H1 (cell line): ENCODE data around the gene NFAT5. TPM values are rescaled to one million over a fixed set of nuclear protein-coding genes. Genes with fewer than 3 reads are reported as not detected.

Experiments used
- CTCF ChIA-PET: fragments of 300-600 bp; sonication (Branson Sonifier 250); formaldehyde crosslinking; loops from one replicate; lab custom pipeline; 2021; ENCODE audit not compliant: partially characterized antibody; lab: Charles Lee
- POLR2A ChIA-PET: fragments of 300-600 bp; sonication (Branson Sonifier 250); formaldehyde crosslinking; loops from one replicate; lab custom pipeline; 2021; ENCODE audit warnings: inconsistent platforms; ENCODE audit not compliant: partially characterized antibody; lab: Charles Lee
- DNase-seq, 2 experiments: peaks; one replicate each; pipeline versions ENCODE4 v3.0.0 to v3.0.0-alpha.2; 2010 to 2022; ENCODE audit warnings: low spot score in 2 of 2, low read depth in 1 of 2, mixed read lengths in 1 of 2
- FAIRE-seq: peaks from 2 replicates; lab custom pipeline; 2011; peaks lifted over from hg19 to GRCh38; lab: Jason Lieb, UNC
- H2AFZ ChIP-seq: 2 replicates; pipeline ENCODE4 v1.8.1; 2012; ENCODE audit warnings: low read length, inconsistent platforms
- H2AK5ac ChIP-seq: 2 replicates; pipeline ENCODE4 v1.6.1; 2013; ENCODE audit warnings: low read depth, low read length
- H2BK120ac ChIP-seq: replicated peaks from 2 replicates; pipeline ENCODE3; 2013; ENCODE audit warnings: low read depth, low read length, inconsistent platforms
- H2BK12ac ChIP-seq: 2 replicates; pipeline ENCODE4 v1.6.1; 2013; ENCODE audit warnings: low read depth, low read length
- H2BK15ac ChIP-seq: 2 replicates; pipeline ENCODE4 v1.6.1; 2013; ENCODE audit warnings: low read length
- H2BK20ac ChIP-seq: 2 replicates; pipeline ENCODE4 v1.6.1; 2013; ENCODE audit warnings: low read length
- H2BK5ac ChIP-seq: 2 replicates; pipeline ENCODE4 v1.6.1; 2013; ENCODE audit warnings: low read depth, low read length
- H3K14ac ChIP-seq: 2 replicates; pipeline ENCODE4 v1.6.1; 2013; ENCODE audit warnings: inconsistent platforms; ENCODE audit not compliant: insufficient read length
- H3K18ac ChIP-seq: 2 replicates; pipeline ENCODE4 v1.6.1; 2013; ENCODE audit warnings: low read length; ENCODE audit errors: extremely low read depth
- H3K23ac ChIP-seq: 2 replicates; pipeline ENCODE4 v1.6.1; 2013; ENCODE audit warnings: inconsistent platforms; ENCODE audit not compliant: insufficient read length
- H3K23me2 ChIP-seq: 2 replicates; pipeline ENCODE4 v1.6.1; 2013; ENCODE audit warnings: low read depth, low read length
- H3K27ac ChIP-seq: 2 replicates; pipeline ENCODE4 v1.6.1; 2011; ENCODE audit warnings: low read depth, low read length, inconsistent platforms
- H3K27me3 ChIP-seq, 4 experiments: replicated peaks in 1 of 4; 1 replicate in 1 of 4; 2 replicates in 3 of 4; pipeline versions ENCODE4 v1.6.1 to v1.8.1; 2011 to 2013; ENCODE audit warnings: low read length in 3 of 4, mild to moderate bottlenecking in 3 of 4, inconsistent platforms in 2 of 4, mixed read lengths in 2 of 4, moderate library complexity in 1 of 4; ENCODE audit not compliant: control insufficient read depth in 3 of 4, insufficient read depth in 3 of 4; ENCODE audit errors: extremely low read depth in 1 of 4
- H3K36me3 ChIP-seq, 4 experiments: 2 replicates each; pipeline versions ENCODE4 v1.6.1 to v1.8.1; 2011 to 2013; ENCODE audit warnings: mild to moderate bottlenecking in 4 of 4, low read length in 3 of 4, moderate library complexity in 2 of 4, control low read depth in 1 of 4, inconsistent platforms in 1 of 4; ENCODE audit not compliant: insufficient read depth in 4 of 4, control insufficient read depth in 2 of 4
- H3K4ac ChIP-seq: replicated peaks from 2 replicates; pipeline ENCODE3; 2013; ENCODE audit warnings: low read length, low read depth, mixed read lengths, inconsistent platforms; ENCODE audit not compliant: insufficient read length
- H3K4me1 ChIP-seq, 4 experiments: replicated peaks in 1 of 4; 1 replicate in 1 of 4; 2 replicates in 3 of 4; pipeline versions ENCODE4 v1.6.1 to v1.8.1; 2011 to 2013; ENCODE audit warnings: low read length in 3 of 4, inconsistent platforms in 2 of 4, mixed read lengths in 1 of 4; ENCODE audit not compliant: insufficient read depth in 4 of 4, control insufficient read depth in 3 of 4
- H3K4me2 ChIP-seq, 2 experiments: 2 replicates each; pipeline versions ENCODE4 v1.6.1 to v1.8.1; 2011 to 2013; ENCODE audit warnings: low read depth in 2 of 2, low read length in 2 of 2, control low read depth in 1 of 2, inconsistent platforms in 1 of 2, mild to moderate bottlenecking in 1 of 2; ENCODE audit not compliant: insufficient read depth in 1 of 2
- H3K4me3 ChIP-seq, 4 experiments: fragments of 200-600, 300-600 bp in 1 of 4; sonication (generic), shearing (Covaris generic), sonication (Bioruptor Twin) in 1 of 4; 2 replicates each; pipeline versions ENCODE4 v1.5.1 to v1.8.1; 2011 to 2016; ENCODE audit warnings: low read length in 4 of 4, low read depth in 3 of 4, control low read depth in 2 of 4, inconsistent platforms in 2 of 4, mild to moderate bottlenecking in 2 of 4, mixed read lengths in 1 of 4, moderate library complexity in 1 of 4; ENCODE audit not compliant: insufficient read depth in 2 of 4; ENCODE audit errors: extremely low read depth in 1 of 4
- H3K56ac ChIP-seq: replicated peaks from 2 replicates; pipeline ENCODE3; 2013; ENCODE audit warnings: low read depth, mild to moderate bottlenecking, mixed read lengths, low read length, inconsistent platforms; ENCODE audit not compliant: insufficient read length
- H3K79me1 ChIP-seq: 2 replicates; pipeline ENCODE4 v1.6.1; 2013; ENCODE audit warnings: low read depth, low read length, control low read depth
- H3K79me2 ChIP-seq, 2 experiments: 2 replicates each; pipeline versions ENCODE4 v1.6.1 to v1.8.1; 2012 to 2013; ENCODE audit warnings: low read length in 2 of 2, mild to moderate bottlenecking in 2 of 2, inconsistent platforms in 1 of 2; ENCODE audit not compliant: insufficient read depth in 2 of 2, control insufficient read depth in 1 of 2
- H3K9ac ChIP-seq, 4 experiments: replicated peaks in 1 of 4; 1 replicate in 1 of 4; 2 replicates in 3 of 4; pipeline versions ENCODE4 v1.6.1 to v1.8.1; 2011 to 2013; ENCODE audit warnings: low read depth in 3 of 4, low read length in 3 of 4, control low read depth in 2 of 4, mild to moderate bottlenecking in 2 of 4, moderate library complexity in 2 of 4, inconsistent platforms in 1 of 4; ENCODE audit errors: extremely low read depth in 1 of 4
- H3K9me3 ChIP-seq, 2 experiments: 2 replicates each; pipeline versions ENCODE4 v1.6.1 to v1.8.1; 2012 to 2013; ENCODE audit warnings: mild to moderate bottlenecking in 2 of 2, moderate library complexity in 2 of 2, control low read depth in 1 of 2, inconsistent platforms in 1 of 2, low read depth in 1 of 2, low read length in 1 of 2, mixed read lengths in 1 of 2; ENCODE audit not compliant: insufficient read depth in 2 of 2
- H4K20me1 ChIP-seq, 2 experiments: replicated peaks in 1 of 2; 2 replicates each; pipeline versions ENCODE3 to v1.8.1; 2011 to 2013; ENCODE audit warnings: inconsistent platforms in 2 of 2, low read length in 2 of 2, mild to moderate bottlenecking in 1 of 2; ENCODE audit not compliant: insufficient read depth in 2 of 2, control insufficient read depth in 1 of 2
- H4K5ac ChIP-seq: 2 replicates; pipeline ENCODE4 v1.6.1; 2013; ENCODE audit warnings: low read length, low read depth, mixed read lengths, inconsistent platforms; ENCODE audit not compliant: insufficient read length
- H4K8ac ChIP-seq: 2 replicates; pipeline ENCODE4 v1.8.0; 2013; ENCODE audit warnings: mild to moderate bottlenecking, moderate library complexity, low read length, inconsistent platforms; ENCODE audit not compliant: insufficient read depth; ENCODE audit errors: extremely low read depth
- H4K91ac ChIP-seq: replicated peaks from 2 replicates; pipeline ENCODE3; 2013; ENCODE audit warnings: low read length, mixed read lengths, inconsistent platforms; ENCODE audit not compliant: insufficient read length
- ASH2L ChIP-seq: fragments of 200-600, 300-600 bp; sonication (generic); IDR thresholded peaks from one replicate; pipeline ENCODE4 v1.7.1; 2017; ENCODE audit warnings: low read length
- BACH1 ChIP-seq: IDR thresholded peaks from 2 replicates; pipeline ENCODE4 v1.6.1; 2012; ENCODE audit warnings: low read length, improper control_type of control experiment
- CBX8 ChIP-seq: fragments of 300-800, 300-1000 bp; sonication (generic); IDR thresholded peaks from 2 replicates; pipeline ENCODE4 v1.7.1; 2016; ENCODE audit warnings: low read depth, low read length, borderline replicate concordance
- CEBPB ChIP-seq: IDR thresholded peaks from 2 replicates; pipeline ENCODE4 v1.6.1; 2012; ENCODE audit warnings: low read depth, low read length
- CHD2 ChIP-seq: IDR thresholded peaks from 2 replicates; pipeline ENCODE4 v1.6.1; 2012; ENCODE audit warnings: low read length, improper control_type of control experiment
- FOSL1 ChIP-seq: IDR thresholded peaks from 2 replicates; pipeline ENCODE4 v1.6.1; 2011; ENCODE audit warnings: mild to moderate bottlenecking, low read depth, low read length, moderate library complexity; ENCODE audit not compliant: insufficient read depth
- GABPA ChIP-seq: IDR thresholded peaks from 2 replicates; pipeline ENCODE4 v1.6.1; 2011; ENCODE audit warnings: mild to moderate bottlenecking, low read length, moderate library complexity, borderline replicate concordance; ENCODE audit not compliant: insufficient read depth
- KDM1A ChIP-seq: fragments of 200-600, 300-600 bp; sonication (generic); IDR thresholded peaks from 2 replicates; pipeline ENCODE4 v1.7.1; 2016; ENCODE audit warnings: mild to moderate bottlenecking, low read length, borderline replicate concordance
- RAD21 ChIP-seq, 2 experiments: IDR thresholded peaks in 1 of 2; conservative IDR thresholded peaks in 1 of 2; 2 replicates each; pipeline ENCODE4 v1.6.1; 2011; ENCODE audit warnings: low read depth in 2 of 2, low read length in 2 of 2, improper control_type of control experiment in 1 of 2, inconsistent platforms in 1 of 2, mild to moderate bottlenecking in 1 of 2, moderate library complexity in 1 of 2
- SIN3A ChIP-seq, 2 experiments: IDR thresholded peaks in 1 of 2; conservative IDR thresholded peaks in 1 of 2; 2 replicates each; pipeline ENCODE4 v1.6.1; 2011 to 2012; ENCODE audit warnings: low read length in 2 of 2, improper control_type of control experiment in 1 of 2, low read depth in 1 of 2, mild to moderate bottlenecking in 1 of 2
- TAF7 ChIP-seq: optimal IDR thresholded peaks from 2 replicates; pipeline ENCODE3; 2011; ENCODE audit warnings: low read depth, mild to moderate bottlenecking, inconsistent platforms, low read length, moderate library complexity, borderline replicate concordance
- TBP ChIP-seq: IDR thresholded peaks from 2 replicates; pipeline ENCODE4 v1.6.1; 2011; ENCODE audit warnings: low read depth, low read length, improper control_type of control experiment
- polyA plus RNA-seq, 7 experiments: library from polyadenylated mRNA; depleted of rRNA in 3 of 7; stranded (reverse) in 5 of 7; unstranded in 2 of 7; fragments of >200 nt in 5 of 7; fragments of 200-250 nt in 2 of 7; gene quantifications; 1 replicate in 5 of 7; 2 replicates in 1 of 7; 4 replicates in 1 of 7; pipeline versions ENCODE4 v1.2.1 to v1.2.3, GENCODE V29; 2011 to 2013; ENCODE audit warnings: missing spikeins in 2 of 7, mixed read lengths in 2 of 7
- total RNA-seq: library from RNA; stranded (reverse); fragmentation: NEBNext Ultra II Directional; extraction: Animal tissue kit (Norgen Biotek cat#: 25700); gene quantifications from 2 replicates; pipeline ENCODE4 v1.2.1, GENCODE V29; 2021
- TF ChIP-seq, protein P1 (sequence below): IDR thresholded peaks from 2 replicates; pipeline ENCODE4 v1.6.1; 2012; ENCODE audit warnings: inconsistent platforms
- TF ChIP-seq, protein P2 (sequence below): IDR thresholded peaks from 2 replicates; pipeline ENCODE4 v1.6.1; 2011; ENCODE audit warnings: low read depth, mild to moderate bottlenecking, low read length; ENCODE audit not compliant: insufficient read depth

Gene NFAT5
- total and polyA plus RNA-seq, 2 of the 8 experiments (the other 6 are each of a cell fraction or from before 2014, with no cell fraction given): 8.9 to 29.0 TPM

DNA sequence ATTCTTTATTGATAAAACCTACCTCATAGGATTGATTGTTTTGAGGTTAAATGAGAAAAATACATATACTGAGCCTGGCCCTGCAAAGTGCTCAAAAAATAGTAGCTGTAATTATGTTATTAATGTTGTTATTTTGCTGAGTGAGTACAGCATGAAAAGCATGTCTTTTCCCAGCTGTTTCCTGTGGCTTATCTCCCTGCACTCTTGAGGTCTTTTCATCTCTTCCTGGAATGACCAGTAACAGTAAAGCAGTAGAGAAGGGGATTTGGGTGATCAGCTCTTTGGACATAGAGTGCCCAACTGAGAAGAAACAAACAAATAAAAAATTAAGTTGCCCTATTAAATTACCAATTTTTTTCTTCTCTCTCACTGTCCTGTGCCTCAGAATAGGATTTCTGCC lies 53.7 kb downstream of the NFAT5 start:
- H4K91ac ChIP-seq: no peak overlapping the region
- H3K9ac ChIP-seq: no peak overlapping the region
- no peak overlapping the region for H2AK5ac ChIP-seq
- H2BK120ac ChIP-seq: no peak overlapping the region
- peaks cover 0 to 4% (median 0%) of the 10 kb centered on the region in 4 experiments; a peak in 1 of 7 replicates for H3K4me1 ChIP-seq
- no peaks in the 10 kb centered on the region for H4K20me1 ChIP-seq
- H2BK12ac ChIP-seq: no peak overlapping the region
- no peaks in the 10 kb centered on the region for H3K27me3 ChIP-seq
- no peak overlapping the region for H3K18ac ChIP-seq
- no peak overlapping the region for H3K14ac ChIP-seq
- H2AFZ ChIP-seq: no peak overlapping the region
- H3K9me3 ChIP-seq: no peaks in the 10 kb centered on the region
- no peak overlapping the region for H3K4me3 ChIP-seq
- H3K23me2 ChIP-seq: no peaks in the 10 kb centered on the region
- H4K8ac ChIP-seq: no peak overlapping the region
- ChIA-PET CTCF (interaction anchor here (1.2 kb wide), 2 partner anchors 13 to 223 kb away, joined by 3 read pairs; no protein-coding TSS in a partner anchor), POLR2A (no interaction called here)
- no peak overlapping the region for H3K4ac ChIP-seq
- H2BK5ac ChIP-seq: no peak overlapping the region
- no peak overlapping the region for H4K5ac ChIP-seq
- no peak overlapping the region for H2BK20ac ChIP-seq
- no peak overlapping the region for H3K23ac ChIP-seq
- no peak overlapping the region for H3K56ac ChIP-seq
- H3K27ac ChIP-seq: no peak overlapping the region
- no peak overlapping the region for H3K4me2 ChIP-seq
- no peak overlapping the region for H2BK15ac ChIP-seq
- no peaks in the 10 kb centered on the region for H3K36me3 ChIP-seq
- FAIRE-seq (no peak), DNase-seq (no peak)
- 0 out of 2 replicates have a peak, but pooled peaks cover 3% of the 10 kb centered on the region for H3K79me1 ChIP-seq
- peaks cover 0 to 7% of the 10 kb centered on the region in 2 experiments; a peak in 1 of 4 replicates for H3K79me2 ChIP-seq
- TF ChIP-seq GABPA (no peak), TAF7 (no peak), TBP (no peak), KDM1A (no peak), ASH2L (no peak), BACH1 (no peak), CEBPB (no peak), RAD21 (IDR thresholded peaks at IDR 0.05 in 1 of 2, conservative IDR thresholded peaks at IDR 0.05 in 1 of 2; ENCODE audit: low read depth in 2 of 2, low read length in 2 of 2) (no peak), CBX8 (no peak), CHD2 (no peak), FOSL1 (no peak), SIN3A (conservative IDR thresholded peaks at IDR 0.05 in 1 of 2, IDR thresholded peaks at IDR 0.05 in 1 of 2; ENCODE audit: low read depth in 1 of 2, low read length in 2 of 2) (no peak)
- TF ChIP-seq, protein P1, sequence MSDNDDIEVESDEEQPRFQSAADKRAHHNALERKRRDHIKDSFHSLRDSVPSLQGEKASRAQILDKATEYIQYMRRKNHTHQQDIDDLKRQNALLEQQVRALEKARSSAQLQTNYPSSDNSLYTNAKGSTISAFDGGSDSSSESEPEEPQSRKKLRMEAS: no peak
- TF ChIP-seq, protein P2, sequence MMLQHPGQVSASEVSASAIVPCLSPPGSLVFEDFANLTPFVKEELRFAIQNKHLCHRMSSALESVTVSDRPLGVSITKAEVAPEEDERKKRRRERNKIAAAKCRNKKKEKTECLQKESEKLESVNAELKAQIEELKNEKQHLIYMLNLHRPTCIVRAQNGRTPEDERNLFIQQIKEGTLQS: no peak
